Epithelial cell of esophagus (primary cell): ENCODE data around the gene POU6F2.

ENCODE experiments used
- DNase-seq: peaks from one replicate; pipeline ENCODE4 v3.0.0; 2010; ENCODE audit warnings: low read depth
- H3K4me3 ChIP-seq: 2 replicates; pipeline ENCODE4 v1.5.1; 2011; ENCODE audit warnings: mild to moderate bottlenecking, low read length, control low read depth
- CTCF ChIP-seq: IDR thresholded peaks from 2 replicates; pipeline ENCODE4 v1.5.1; 2011; ENCODE audit warnings: low read depth, mild to moderate bottlenecking, low read length, control low read depth, inconsistent platforms; ENCODE audit not compliant: insufficient read depth; ENCODE audit errors: missing control alignments

Gene POU6F2

GRCh38 chr7:39414224-39415035 is 436.7 kb downstream of the POU6F2 start:
- peak; percentile 50 for DNase-seq
- TF ChIP-seq CTCF = no peak
- H3K4me3 ChIP-seq = peak overlapping the region; percentile 43

DNA sequence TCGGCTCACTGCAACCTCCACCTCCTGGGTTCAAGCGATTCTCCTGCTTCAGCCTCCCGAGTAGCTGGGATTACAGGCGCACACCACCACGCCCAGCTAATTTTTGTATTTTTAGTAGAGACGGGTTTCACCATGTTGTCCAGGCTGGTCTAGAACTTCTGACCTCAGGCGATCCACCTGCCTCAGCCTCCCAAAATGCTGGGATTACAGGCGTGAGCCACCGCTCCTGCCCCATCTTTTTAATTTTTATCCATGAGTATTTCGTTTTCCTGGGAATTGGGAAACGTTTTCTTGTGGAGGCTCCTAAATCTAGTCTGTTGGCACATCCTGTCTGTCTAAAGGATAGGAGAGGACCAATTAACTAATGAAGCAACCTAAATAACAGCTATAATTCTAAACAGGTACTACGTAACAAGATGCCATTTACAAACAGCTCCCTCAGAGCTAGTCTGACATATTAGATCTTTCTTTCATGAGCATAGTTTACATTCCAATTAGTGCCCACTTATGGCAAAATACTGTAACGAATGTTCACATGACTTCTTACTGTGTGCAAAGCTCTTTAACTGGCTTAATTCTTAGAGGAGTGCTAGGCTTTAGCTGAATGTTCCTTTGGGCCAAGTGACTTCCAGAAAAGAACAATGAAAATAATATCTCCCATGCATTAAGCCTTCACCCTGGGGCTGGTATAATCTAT is 437.5 kb downstream of the POU6F2 start:
- no peak for TF ChIP-seq CTCF
- H3K4me3 ChIP-seq = no peak overlapping the region
- DNase-seq = no peak

DNA sequence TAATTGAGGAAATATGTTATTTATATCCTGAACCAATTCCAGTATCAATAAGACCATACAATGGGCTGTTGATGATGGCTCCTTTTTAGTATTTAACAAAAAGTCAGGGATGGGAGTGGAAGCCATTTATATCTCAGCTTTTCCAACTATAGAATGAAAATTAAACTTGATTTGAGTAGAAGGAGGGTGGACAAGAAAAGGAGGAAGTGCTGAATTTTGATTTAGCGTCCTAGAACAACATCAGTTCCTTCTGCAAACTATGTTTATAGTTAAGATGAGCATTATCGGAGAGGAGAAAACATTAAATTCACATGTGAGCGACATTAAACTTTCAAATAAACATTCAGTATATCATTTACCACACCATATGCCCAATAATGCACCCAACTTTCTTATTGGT is 439.2 kb downstream of the POU6F2 start:
- TF ChIP-seq CTCF = no peak
- H3K4me3 ChIP-seq = no peak overlapping the region
- no peak for DNase-seq

DNA sequence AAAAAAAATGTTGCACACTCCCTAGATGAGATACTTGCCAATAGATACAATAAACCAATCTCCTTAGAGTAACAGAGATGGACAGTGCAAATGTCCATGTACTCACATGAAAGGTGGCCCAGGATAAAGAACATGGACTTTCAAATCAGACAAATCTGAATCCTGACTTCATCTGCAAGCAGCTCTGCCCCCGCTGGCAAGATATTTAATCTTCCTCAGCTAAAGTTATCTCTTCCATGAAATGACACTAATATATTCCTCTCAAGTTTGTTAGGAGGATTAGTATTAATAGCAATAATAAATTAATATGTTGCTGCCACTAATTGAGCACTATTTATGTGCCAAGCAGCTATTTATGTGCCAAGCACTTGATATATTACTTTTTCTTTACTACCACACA is 439.9 kb downstream of the POU6F2 start:
- no peak overlapping the region for H3K4me3 ChIP-seq
- no peak for DNase-seq
- no peak for TF ChIP-seq CTCF

DNA sequence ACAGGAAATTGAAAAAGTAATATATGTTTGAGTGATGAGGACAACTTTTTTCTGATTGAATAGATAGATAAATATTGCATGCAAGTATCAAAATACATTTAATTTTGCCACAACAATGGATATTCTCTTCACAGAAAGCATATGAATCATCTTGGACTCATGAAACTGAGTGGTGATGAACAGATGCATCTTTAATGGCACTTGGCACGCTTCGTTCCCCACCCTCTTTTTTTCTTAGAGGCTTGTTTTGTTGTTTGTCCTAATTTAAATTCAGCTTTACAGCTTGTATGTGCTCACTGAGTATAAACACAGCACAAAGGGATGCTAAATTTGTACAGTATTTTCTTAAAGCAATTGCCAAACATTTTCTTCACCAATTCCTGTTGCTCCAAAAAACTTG is 443.5 kb downstream of the POU6F2 start:
- TF ChIP-seq CTCF = no peak
- H3K4me3 ChIP-seq = no peak overlapping the region
- DNase-seq = no peak

DNA sequence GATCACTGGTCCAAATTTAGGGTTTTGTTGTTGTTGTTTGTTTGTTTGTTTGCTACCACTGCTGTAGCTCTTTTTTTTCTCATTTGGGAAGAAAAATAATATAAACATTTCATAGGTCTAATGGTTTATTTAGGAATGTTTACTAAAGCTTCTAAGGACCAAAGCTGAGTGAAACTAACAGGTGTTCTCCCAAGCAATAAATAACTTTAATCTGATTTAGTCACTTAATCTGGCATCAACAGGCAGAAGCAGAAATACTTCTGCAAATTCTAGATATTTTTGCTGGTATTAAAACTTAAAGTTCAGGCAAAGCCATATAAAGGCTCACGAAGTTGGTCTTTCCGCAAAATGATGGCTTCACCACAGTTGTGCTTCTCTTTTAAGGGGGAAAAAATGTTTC is 444.0 kb downstream of the POU6F2 start:
- TF ChIP-seq CTCF = no peak
- H3K4me3 ChIP-seq = no peak overlapping the region
- DNase-seq = no peak

DNA sequence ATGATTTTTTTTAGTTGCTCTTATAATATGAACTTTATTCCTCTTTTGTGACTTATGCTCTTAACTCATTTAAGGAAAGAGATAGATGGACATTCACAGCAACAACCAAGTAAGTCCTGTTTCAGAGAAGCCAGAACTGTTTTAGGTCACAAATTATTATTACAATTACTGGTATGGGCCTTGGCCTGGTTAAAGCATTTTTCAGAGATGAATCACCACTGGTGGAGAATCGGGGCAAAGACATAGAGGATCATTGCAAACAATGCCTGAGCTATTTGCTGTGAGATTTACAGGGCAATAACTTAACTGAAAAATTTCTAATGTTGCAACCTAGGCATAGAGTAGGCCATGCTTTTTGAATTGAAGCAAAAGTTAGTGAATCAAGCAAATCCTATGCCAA is 450.5 kb downstream of the POU6F2 start:
- peak; percentile 32 for DNase-seq
- TF ChIP-seq CTCF = no peak
- no peak overlapping the region for H3K4me3 ChIP-seq
